Neural cell (in vitro differentiated cells): ENCODE data around the gene GPR17.

Experiments
- CTCF ChIP-seq: fragments of 450-650 bp; IDR thresholded peaks from 2 replicates; pipeline ENCODE4 v1.5.1; 2014; ENCODE audit warnings: antibody characterized with exemption, mild to moderate bottlenecking, moderate library complexity; ENCODE audit not compliant: poor library complexity, severe bottlenecking
- MXI1 ChIP-seq: fragments of 450-650 bp; conservative IDR thresholded peaks from 2 replicates; pipeline ENCODE4 v1.6.1; 2014; ENCODE audit warnings: antibody characterized with exemption, mild to moderate bottlenecking; ENCODE audit not compliant: poor library complexity, severe bottlenecking
- POLR2AphosphoS5 ChIP-seq: IDR thresholded peaks from 2 replicates; pipeline ENCODE4 v1.6.1; 2012
- RAD21 ChIP-seq: fragments of 450-650 bp; conservative IDR thresholded peaks from 2 replicates; pipeline ENCODE4 v1.6.1; 2014; ENCODE audit warnings: antibody characterized with exemption, mild to moderate bottlenecking, moderate library complexity
- REST ChIP-seq: IDR thresholded peaks from 2 replicates; pipeline ENCODE4 v1.6.1; 2012; ENCODE audit warnings: borderline replicate concordance

- TF ChIP-seq POLR2AphosphoS5, result no peak
- TF ChIP-seq CTCF, result no peak
- TF ChIP-seq REST, result no peak
- TF ChIP-seq MXI1, result no peak
- TF ChIP-seq RAD21, result no peak
These were observed 39.1 kb upstream of the GPR17 start for GRCh38 chr2:127606625-127607398.
